GM20000 (cell line): ENCODE results near the gene NFKBIE.
A peak's percentile ranks its signal among the peaks of the same experiment; 100 is the strongest.

ENCODE experiments used
- DNase-seq: peaks from one replicate; pipeline ENCODE4 v3.0.0; 2012; ENCODE audit warnings: low spot score
- TF ChIP-seq, protein P1 (sequence below): IDR thresholded peaks from 2 replicates; pipeline ENCODE4 v1.5.1; 2012; ENCODE audit warnings: mild to moderate bottlenecking, control low read depth; ENCODE audit errors: extremely low read depth, missing control alignments

Gene NFKBIE

DNA sequence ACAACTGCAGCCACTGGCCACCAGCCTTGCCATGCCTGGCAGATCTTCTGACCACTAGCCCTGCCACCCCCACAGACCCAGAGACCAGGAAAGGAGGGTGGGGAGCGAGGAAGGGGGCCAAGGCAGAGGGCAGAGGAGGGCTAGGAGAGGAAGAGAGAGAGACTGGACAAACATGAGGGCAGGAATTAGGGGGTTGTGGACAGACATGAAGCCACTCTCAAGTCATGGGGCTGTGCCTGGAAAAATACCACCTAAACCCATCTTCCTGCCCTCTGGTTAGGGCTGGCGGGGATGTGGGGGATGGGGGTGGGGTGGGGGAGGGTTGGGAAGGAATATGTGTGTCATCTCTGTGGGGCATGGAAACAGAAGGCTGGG lies 43.4 kb downstream of the NFKBIE start:
- TF ChIP-seq, protein P1, sequence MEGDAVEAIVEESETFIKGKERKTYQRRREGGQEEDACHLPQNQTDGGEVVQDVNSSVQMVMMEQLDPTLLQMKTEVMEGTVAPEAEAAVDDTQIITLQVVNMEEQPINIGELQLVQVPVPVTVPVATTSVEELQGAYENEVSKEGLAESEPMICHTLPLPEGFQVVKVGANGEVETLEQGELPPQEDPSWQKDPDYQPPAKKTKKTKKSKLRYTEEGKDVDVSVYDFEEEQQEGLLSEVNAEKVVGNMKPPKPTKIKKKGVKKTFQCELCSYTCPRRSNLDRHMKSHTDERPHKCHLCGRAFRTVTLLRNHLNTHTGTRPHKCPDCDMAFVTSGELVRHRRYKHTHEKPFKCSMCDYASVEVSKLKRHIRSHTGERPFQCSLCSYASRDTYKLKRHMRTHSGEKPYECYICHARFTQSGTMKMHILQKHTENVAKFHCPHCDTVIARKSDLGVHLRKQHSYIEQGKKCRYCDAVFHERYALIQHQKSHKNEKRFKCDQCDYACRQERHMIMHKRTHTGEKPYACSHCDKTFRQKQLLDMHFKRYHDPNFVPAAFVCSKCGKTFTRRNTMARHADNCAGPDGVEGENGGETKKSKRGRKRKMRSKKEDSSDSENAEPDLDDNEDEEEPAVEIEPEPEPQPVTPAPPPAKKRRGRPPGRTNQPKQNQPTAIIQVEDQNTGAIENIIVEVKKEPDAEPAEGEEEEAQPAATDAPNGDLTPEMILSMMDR = no peak
- peak; percentile 31 for DNase-seq

DNA sequence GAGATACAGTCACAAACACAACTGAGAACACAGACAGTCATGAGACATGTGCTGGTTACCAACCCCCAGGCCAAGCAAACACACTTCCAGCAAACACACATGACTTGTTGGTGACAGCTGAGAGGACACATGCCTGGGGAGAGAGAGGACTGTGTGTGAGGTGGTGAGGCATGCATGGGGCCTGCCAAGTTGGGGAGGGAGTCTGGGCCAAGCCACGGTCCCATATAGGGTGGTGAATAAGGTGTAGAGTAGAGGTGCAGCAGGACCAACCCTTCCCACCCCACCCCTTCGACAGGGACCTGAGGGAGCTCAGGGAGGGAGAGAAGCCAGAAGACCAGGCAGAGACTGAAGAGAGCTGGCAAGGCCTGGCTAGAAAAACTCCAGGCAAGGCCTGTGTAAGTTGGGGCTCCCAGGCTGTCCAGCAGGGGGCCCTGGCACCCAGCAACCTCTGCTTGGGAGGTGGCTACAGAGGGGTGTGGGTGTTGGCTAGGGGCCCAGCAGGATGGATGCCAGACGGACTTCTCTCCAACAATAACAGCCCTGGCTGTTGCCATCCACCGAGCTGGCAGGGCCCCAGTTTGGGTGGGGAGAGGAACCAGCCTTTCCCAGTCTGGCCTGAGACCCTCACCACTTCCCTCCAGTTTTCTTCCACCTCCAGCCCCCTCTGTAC lies 43.9 kb downstream of the NFKBIE start:
- TF ChIP-seq, protein P1 = peak; percentile 77
- DNase-seq = peak; percentile 88

DNA sequence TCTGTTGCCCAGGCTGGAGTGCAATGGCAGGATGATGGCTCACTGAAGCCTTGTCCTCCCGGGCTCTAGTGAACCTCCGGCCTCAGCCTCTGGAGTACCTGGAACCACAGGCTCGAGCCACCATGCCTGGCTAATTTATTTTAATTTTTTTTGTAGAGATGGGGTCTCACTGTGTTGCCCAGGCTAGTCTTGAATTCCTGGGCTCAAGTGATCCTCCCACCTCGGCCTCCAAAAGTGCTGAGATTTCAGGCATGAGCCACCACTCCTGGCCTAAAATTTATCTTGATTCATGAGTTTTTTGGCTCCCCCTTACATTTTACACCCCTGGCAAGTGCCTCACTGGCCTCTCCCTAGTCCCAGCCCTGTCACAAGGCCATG lies 44.4 kb downstream of the NFKBIE start:
- DNase-seq = no peak
- TF ChIP-seq, protein P1 = no peak

DNA sequence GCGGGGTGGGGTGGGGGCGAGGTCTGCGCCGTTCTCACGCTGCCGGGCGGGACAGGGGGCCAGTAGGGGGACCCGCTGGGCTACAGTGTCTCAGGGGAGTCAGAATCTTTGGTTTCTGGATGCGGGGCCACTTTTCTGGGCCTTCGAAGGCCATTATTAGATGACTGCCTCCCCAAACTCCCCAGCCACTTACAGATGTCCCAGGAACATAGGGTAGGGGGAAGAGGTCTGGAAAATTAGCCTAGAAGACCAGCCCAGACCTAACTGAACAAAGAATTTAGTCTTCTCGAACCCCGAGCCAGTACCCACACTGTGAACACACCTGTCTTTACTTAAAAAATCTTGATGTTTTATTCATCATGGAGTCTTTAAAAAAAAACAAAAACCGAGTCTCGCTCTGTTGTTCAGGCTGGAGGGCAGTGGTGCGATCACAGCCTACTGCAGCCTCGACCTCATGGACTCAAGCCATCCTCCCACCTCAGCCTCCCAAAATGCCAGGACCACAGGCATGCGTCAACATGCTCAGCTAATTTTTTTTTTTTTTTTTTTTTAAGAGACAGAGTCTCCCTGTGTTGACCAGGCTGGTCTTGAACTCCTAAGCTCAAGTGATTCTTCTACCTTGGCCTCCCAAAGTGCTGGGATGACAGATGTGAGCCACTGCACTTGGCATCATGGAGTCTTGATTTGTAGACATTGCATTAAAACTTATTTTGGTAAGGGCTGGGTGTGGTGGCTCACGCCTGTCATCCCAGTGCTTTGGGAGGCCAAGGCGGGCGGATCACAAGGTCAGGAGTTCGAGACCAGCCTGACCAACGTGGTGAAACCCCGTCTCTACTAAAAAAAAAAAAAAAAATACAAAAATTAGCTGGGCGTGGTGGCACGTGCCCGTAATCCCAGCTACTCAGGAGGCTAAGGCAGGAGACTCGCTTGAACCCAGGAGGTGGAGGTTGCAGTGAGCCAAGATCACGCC lies 45.3 kb downstream of the NFKBIE start:
- no peak for DNase-seq
- TF ChIP-seq, protein P1 = no peak

DNA sequence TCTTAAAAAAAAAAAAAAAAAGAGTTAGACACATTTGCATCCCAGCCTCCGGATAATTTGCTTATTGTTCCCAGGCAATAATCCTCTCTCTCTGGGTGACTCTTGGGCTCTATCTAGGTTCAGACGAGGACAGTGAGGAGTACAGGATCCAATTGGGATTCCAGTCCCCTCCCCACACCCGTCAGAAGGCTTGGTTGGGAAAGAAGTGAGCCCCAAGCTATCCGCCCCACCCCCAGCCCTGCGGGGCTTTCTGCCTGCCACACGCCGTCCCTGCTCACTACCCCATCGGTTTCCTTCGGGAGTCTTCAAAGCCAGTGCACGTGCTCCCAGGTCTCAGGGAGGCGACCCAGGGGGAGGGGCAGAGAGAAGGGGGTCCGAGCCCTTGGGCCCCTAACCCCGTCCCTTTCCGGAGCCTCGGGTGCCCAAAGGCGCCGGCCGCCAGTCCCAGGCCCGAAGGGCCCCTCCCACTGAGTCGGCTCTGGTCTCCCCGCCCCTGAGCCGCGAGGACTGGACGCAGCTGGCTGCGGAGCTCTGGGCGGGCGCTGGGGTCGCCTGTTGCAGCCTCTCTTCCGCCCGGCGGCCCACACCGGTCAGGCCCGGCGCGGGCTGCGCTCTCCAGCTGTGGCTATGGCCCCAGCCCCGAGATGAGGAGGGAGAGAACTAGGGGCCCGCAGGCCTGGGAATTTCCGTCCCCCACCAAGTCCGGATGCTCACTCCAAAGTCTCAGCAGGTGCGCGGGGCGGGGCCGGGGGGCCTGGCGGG lies 46.1 kb downstream of the NFKBIE start:
- DNase-seq = peak; percentile 91
- TF ChIP-seq, protein P1 = no peak

DNA sequence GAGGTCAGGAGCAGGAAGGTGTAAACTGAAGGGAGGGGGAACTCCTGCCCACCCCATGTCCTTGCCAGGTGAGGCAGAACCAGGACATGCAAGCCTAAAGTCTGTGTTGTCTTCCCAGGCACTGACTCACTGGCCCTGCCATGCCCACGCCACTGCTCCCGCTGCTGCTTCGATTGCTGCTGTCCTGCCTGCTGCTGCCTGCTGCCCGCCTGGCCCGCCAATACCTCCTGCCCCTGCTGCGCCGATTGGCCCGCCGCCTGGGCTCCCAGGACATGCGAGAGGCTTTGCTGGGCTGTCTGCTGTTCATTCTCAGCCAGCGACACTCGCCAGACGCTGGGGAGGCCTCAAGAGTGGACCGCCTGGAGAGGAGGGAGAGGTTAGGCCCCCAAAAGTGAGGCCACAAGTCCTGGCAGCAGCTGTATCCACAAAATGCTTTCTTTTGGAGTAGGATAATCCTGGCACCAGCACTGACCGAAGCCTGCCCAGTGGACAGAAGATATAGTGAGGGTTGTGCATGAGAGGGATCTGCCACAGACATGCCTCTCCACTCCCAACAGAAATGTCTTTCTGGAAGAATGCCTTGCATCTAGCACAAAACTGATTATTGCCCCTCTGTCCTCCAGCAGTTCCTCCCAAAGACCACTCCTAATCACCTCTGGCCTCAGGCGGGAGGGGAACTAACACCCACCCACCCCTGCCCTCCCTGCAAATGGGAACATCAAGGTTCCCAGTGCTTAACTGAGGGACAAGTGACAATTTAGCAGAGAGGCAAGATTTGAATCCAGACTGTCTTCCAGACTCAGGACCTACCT lies 47.8 kb downstream of the NFKBIE start:
- peak; percentile 8 for DNase-seq
- TF ChIP-seq, protein P1 = no peak
